Heart left ventricle (tissue), 16 donors: ENCODE data around the gene TSC22D3. TPM values are rescaled to one million over a fixed set of nuclear protein-coding genes. Genes with fewer than 3 reads are reported as not detected.

Experiments
- ATAC-seq, 4 donors: fragments of 200-7000 bp; cut with Tn5 transposase; one replicate each; pipeline ENCODE4 v1.9.1; 2020 to 2022; ENCODE audit warnings: moderate library complexity in 4 of 4, mild to moderate bottlenecking in 3 of 4, moderate number of reproducible peaks in 1 of 4
- DNase-seq, 5 donors: peaks; one replicate each; pipeline ENCODE4 v3.0.0-alpha.2; 2020
- H3K27ac ChIP-seq, 12 donors: fragments of 200-600 bp; sonication (generic) in 4 of 12; one replicate each; pipeline versions ENCODE4 v1.5.0 to v1.8.0; 2016 to 2022; ENCODE audit warnings: mild to moderate bottlenecking in 2 of 12
- H3K27me3 ChIP-seq, 9 donors: fragments of 200-600 bp; sonication (generic) in 2 of 9; one replicate each; pipeline versions ENCODE4 v1.5.1 to v1.8.0; 2016 to 2022; ENCODE audit warnings: mild to moderate bottlenecking in 3 of 9
- H3K36me3 ChIP-seq, 9 donors: fragments of 200-600 bp; sonication (generic) in 2 of 9; one replicate each; pipeline versions ENCODE4 v1.5.0 to v1.8.0; 2018 to 2022; ENCODE audit warnings: mild to moderate bottlenecking in 2 of 9
- H3K4me1 ChIP-seq, 12 donors: fragments of 200-600 bp; sonication (generic) in 4 of 12; one replicate each; pipeline versions ENCODE4 v1.5.0 to v1.8.0; 2016 to 2022; ENCODE audit warnings: mild to moderate bottlenecking in 3 of 12
- H3K4me3 ChIP-seq, 12 donors: fragments of 200-600 bp; sonication (generic) in 4 of 12; one replicate each; pipeline versions ENCODE4 v1.5.0 to v1.8.0; 2017 to 2022; ENCODE audit warnings: mild to moderate bottlenecking in 9 of 12, moderate library complexity in 4 of 12
- H3K9me3 ChIP-seq, 12 donors: fragments of 200-600 bp; sonication (generic) in 4 of 12; one replicate each; pipeline versions ENCODE4 v1.5.0 to v1.8.0; 2016 to 2022; ENCODE audit warnings: mild to moderate bottlenecking in 1 of 12
- POLR2A ChIP-seq, 2 donors: fragments of 450-650 bp; IDR thresholded peaks; one replicate each; pipeline ENCODE4 v1.6.1; 2017; ENCODE audit warnings: antibody characterized with exemption in 2 of 2, mild to moderate bottlenecking in 2 of 2, moderate library complexity in 2 of 2
- WGBS, 4 donors: extraction: QIAGEN DNeasy Blood & Tissue Kit in 2 of 4; methylation state at CpG; one replicate each; pipeline versions ENCODE4 v1.1.5 to v1.1.7; 2013 to 2018; 5-methylcytosine and 5-hydroxymethylcytosine counted together
- intact Hi-C, 10 donors: fragments of 100-400 bp; cut with DNase I; formaldehyde crosslinking; loops; one replicate each; pipeline versions ENCODE4 v1.11.1 to v1.14.2; 2022
- polyA plus RNA-seq, 2 donors: library from polyadenylated mRNA; stranded (reverse); fragments of 200-250 nt; gene quantifications; one replicate each; pipeline ENCODE4 v1.2.3, GENCODE V29; 2013
- total RNA-seq, 9 donors: library from RNA; depleted of rRNA in 2 of 9; stranded (reverse); fragments of >200 nt in 2 of 9; fragmentation: NEBNext Ultra II Directional in 3 of 9; extraction: Animal tissue kit (Norgen Biotek cat#: 25700) in 3 of 9; gene quantifications; one replicate each; pipeline versions ENCODE4 v1.1.0 to v1.2.4, GENCODE V29; 2016 to 2023
- TF ChIP-seq, protein P1 (sequence below), 12 donors: fragments of 200-600 bp; sonication (generic) in 4 of 12; IDR thresholded peaks; one replicate each; pipeline versions ENCODE4 v1.5.0 to v1.8.0; 2018 to 2022; ENCODE audit warnings: antibody characterized with exemption in 12 of 12, mild to moderate bottlenecking in 5 of 12
- donor health status: ischemic (EF 13 %, LVEDD 7.1; RV severe dilation, severe dysfunction).
- donor health status: healthy with polysubstance abuse.
- donor health status: DM: no; HTN: yes; CAD: no.
- donor health status: DM: no; HTN: no; CAD: no.
- donor health status: ischemic (EF 25% LVEDD 6.9; RV normal size, moderate dysfunction).
- donor health status: ischemic (EF 25% LVEDD 5.7; RV mildly dilated, moderate dysfunction).
- donor health status: healthy.
- donor health status: DM: yes; HTN: yes; CAD: no.
- donor health status: ischemic (EF 35%, LVEDD 5.7; RV mildly dilated, moderate dysfunction).
- donor health status: nonischemic (EF 11% LVEDD 7.7; RV severe dilation, severe dysfunction).
- donor health status: DM: yes; HTN: yes; CAD: no.
- donor health status: PGD.
- donor health status: ischemic (EF 29% LVEDD 5.4; RV normal size, mild dysfunction).
- donor health status: nonischemic (EF 23%, LVEDD 6.1; RV moderate dilation, normal function).

The TSC22D3 gene
- total and polyA plus RNA-seq, 11 donors: 28.0 to 145 (median 33.9) TPM

DNA sequence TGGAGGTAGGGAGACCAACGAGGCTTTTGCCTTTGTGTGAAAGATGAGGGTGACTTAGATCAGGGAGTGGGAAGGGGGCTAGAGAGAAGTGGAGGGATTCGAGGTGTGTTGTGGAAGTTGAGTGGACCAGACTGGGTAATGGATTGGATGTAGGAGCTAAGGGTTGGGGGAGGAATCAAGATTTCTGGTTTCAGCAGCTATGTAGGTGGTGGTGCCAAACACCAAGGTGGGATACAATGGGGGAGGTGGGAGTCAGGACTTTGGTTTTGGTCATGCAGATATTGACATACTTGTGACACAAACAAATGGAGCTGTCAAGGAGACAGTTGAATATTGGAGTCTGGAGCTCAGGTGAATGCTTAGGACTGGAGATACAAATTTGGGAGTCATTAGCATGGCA, 71.0 kb downstream of the TSC22D3 start:
- Histone ChIP-seq H3K27me3 (peaks cover 0 to 9% (median 0%) of the 10 kb centered on the region in 9 donors), H3K4me1 (peaks cover 0 to 22% (median 0%) of the 10 kb centered on the region in 12 donors), H3K27ac (no peak overlapping the region), H3K36me3 (no peaks in the 10 kb centered on the region), H3K9me3 (no peaks in the 10 kb centered on the region), H3K4me3 (no peak overlapping the region)
- 65 to 90% (median 75%) methylated on average over 2 of the region's 2 CpGs for WGBS, 4 donors
- TF ChIP-seq, protein P1, sequence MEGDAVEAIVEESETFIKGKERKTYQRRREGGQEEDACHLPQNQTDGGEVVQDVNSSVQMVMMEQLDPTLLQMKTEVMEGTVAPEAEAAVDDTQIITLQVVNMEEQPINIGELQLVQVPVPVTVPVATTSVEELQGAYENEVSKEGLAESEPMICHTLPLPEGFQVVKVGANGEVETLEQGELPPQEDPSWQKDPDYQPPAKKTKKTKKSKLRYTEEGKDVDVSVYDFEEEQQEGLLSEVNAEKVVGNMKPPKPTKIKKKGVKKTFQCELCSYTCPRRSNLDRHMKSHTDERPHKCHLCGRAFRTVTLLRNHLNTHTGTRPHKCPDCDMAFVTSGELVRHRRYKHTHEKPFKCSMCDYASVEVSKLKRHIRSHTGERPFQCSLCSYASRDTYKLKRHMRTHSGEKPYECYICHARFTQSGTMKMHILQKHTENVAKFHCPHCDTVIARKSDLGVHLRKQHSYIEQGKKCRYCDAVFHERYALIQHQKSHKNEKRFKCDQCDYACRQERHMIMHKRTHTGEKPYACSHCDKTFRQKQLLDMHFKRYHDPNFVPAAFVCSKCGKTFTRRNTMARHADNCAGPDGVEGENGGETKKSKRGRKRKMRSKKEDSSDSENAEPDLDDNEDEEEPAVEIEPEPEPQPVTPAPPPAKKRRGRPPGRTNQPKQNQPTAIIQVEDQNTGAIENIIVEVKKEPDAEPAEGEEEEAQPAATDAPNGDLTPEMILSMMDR (IDR thresholded peaks at IDR 0.05): no peak
- no peak for TF ChIP-seq POLR2A (IDR thresholded peaks at IDR 0.05)
- DNase-seq (no peak), ATAC-seq (no peak)
- intact Hi-C loops: no loop called here

DNA sequence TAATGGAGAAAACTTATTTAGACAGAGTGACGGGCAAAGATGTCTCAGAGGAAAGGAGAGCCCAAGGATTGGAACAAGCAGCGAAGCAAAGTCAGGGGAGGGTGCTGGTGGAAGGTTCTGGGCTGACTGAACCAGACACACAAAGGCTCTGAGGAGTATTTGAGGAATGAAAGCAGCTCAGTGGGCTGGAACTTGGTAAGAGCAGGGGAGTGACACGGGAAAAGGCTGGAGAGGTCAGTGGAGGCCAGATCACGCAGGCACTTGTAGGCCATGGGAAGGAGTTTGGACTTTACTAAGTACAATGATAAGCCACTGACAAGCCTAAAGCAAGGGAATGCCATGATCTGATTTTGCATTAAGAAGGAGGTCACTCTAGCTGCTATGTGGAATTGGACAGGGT, 71.4 kb downstream of the TSC22D3 start:
- DNase-seq (no peak), ATAC-seq (no peak)
- WGBS, 4 donors: 76 to 95% (median 82%) methylated on average over 4 of the region's 4 CpGs
- Histone ChIP-seq H3K4me1 (peaks cover 0 to 23% (median 0%) of the 10 kb centered on the region in 12 donors), H3K4me3 (no peak overlapping the region), H3K36me3 (no peaks in the 10 kb centered on the region), H3K27ac (no peak overlapping the region), H3K27me3 (peaks cover 0 to 10% (median 0%) of the 10 kb centered on the region in 9 donors), H3K9me3 (no peaks in the 10 kb centered on the region)
- intact Hi-C loops: no loop called here
- TF ChIP-seq, protein P1 (IDR thresholded peaks at IDR 0.05): no peak
- no peak for TF ChIP-seq POLR2A (IDR thresholded peaks at IDR 0.05)

DNA sequence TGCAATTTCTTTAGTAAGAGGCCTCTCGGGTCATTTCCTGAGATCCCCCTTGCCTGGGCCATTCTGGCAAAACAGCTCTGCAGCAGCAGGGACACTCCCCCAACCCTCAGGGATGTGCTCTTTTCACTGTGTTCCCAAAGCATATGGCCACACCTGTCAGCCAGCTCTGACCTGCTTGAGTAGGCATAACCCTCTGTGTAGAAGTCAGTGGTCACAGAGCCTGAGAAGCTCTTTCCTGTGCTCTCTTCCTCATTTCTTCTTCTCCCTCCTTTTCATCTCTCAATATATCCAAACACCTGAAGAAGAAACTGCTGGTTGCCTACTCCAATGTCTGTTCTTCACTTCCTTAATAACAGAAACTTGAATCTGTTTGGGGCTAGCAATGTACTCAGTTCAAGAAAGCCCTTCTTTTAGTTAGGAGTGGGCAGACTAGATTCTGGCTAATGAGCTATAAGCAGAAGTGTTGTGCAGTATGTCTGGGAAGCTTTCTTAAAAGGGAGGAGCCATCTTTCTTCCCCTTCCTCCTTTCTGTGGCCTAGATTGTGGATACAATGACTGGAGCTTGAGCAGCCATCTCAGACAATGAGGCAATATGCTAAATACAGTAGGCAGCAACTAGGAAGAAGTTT, 74.0 kb downstream of the TSC22D3 start:
- intact Hi-C loops: no loop called here
- 53 to 65% (median 61%) methylated on average over 1 of the region's 1 CpG for WGBS, 4 donors

DNA sequence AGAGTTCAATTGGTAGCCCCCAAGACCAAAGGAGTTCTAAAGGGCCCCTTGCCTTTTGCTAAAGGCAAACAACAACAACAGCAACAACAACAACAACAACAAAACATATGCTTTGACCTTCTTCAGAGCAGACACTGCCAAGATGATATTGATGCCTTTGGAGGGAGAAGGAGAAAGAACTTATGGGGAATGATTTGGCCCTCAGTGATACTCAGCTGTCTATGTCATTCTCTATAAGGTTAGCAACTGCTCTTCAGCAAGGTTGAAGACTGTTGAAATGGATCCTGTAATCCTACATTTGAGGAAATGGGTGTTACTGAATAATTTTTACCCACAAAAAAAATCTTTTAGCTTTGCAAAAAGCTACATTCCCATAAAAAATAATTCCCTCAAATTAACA, 74.8 kb downstream of the TSC22D3 start:
- ATAC-seq: no peak
- DNase-seq: no peak
- H3K4me3 ChIP-seq: no peak overlapping the region
- peak overlapping the region in 8 of 12 donors; percentile 8 to 59 (median 48) for H3K27ac ChIP-seq
- no peaks in the 10 kb centered on the region for H3K9me3 ChIP-seq
- H3K4me1 ChIP-seq: peaks cover 0 to 23% (median 0%) of the 10 kb centered on the region in 12 donors
- H3K36me3 ChIP-seq: no peaks in the 10 kb centered on the region
- intact Hi-C loops: no loop called here
- peaks cover 0 to 16% (median 0%) of the 10 kb centered on the region in 9 donors for H3K27me3 ChIP-seq
- TF ChIP-seq POLR2A (IDR thresholded peaks at IDR 0.05): no peak
- TF ChIP-seq, protein P1 (IDR thresholded peaks at IDR 0.05): no peak

More for the DNA sequence above, 74.0 kb downstream of the TSC22D3 start:
- peaks cover 0 to 23% (median 0%) of the 10 kb centered on the region in 12 donors for H3K4me1 ChIP-seq
- H3K27me3 ChIP-seq: peaks cover 0 to 16% (median 0%) of the 10 kb centered on the region in 9 donors
- TF ChIP-seq, protein P1 (IDR thresholded peaks at IDR 0.05): no peak
- TF ChIP-seq POLR2A (IDR thresholded peaks at IDR 0.05): no peak
- ATAC-seq (peak in 2 of 4 donors; percentile 28 to 58), DNase-seq (no peak)
- no peaks in the 10 kb centered on the region for H3K9me3 ChIP-seq
- no peaks in the 10 kb centered on the region for H3K36me3 ChIP-seq
- peak overlapping the region in 6 of 12 donors; percentile 1 to 59 (median 48) for H3K27ac ChIP-seq
- H3K4me3 ChIP-seq: no peak overlapping the region
